Head of caudate nucleus (tissue), 42 donors: ENCODE measurements around the gene C1orf167.

Experiments
- DNase-seq, 42 donors: peaks; one replicate each; pipeline versions ENCODE4 v3.0.0 to v3.0.0-alpha.2; 2020 to 2021; ENCODE audit warnings: mixed read lengths in 7 of 42
- intact Hi-C: fragments of 100-400 bp; cut with DNase I; formaldehyde crosslinking; loops from one replicate; pipeline ENCODE4 v1.15.0; 2022

Gene C1orf167

DNA sequence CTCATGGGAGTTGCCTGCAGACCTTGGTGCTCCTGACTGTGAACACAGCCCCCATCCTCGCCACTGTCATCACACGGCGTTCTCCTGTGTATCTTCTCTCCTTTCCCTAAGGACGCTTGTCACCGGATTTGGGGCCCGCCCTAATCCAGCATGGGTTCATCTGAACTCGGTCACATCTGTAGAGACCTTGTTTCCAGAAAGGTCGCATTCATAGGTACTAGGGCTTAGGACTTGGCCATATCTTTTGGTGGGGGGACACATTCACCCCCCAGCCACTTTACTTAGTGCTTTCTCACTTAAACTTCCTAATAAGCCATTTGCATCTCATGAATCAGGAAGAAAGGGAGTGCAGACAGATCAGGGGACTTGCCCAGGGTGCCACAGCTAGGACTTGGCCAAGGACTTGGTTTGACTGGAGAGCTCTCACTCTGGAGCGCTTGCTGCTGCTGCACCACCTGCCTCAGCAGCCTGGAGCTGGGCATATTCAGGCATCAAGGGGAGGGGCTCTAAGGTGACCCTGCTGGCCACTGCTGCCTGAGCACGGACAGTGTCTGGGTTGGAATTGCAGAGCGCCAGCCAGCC lies 75.9 kb downstream of the C1orf167 start:
- DNase-seq, result no peak
- intact Hi-C loops, result loop anchor here (5.0 kb wide), 1 partner anchor 54 kb away; no protein-coding TSS in a partner anchor

- intact Hi-C loops, result loop anchor here (5.0 kb wide), 1 partner anchor 54 kb away; no protein-coding TSS in a partner anchor
- peak; percentile 69 to 92 (median 82) for DNase-seq
Observed at GRCh38 chr1:11838349-11839272, 76.6 kb downstream of the C1orf167 start.
